ENCODE data around the gene SYCP2L. TPM values are rescaled to one million over a fixed set of nuclear protein-coding genes. Genes with fewer than 3 reads are reported as not detected.

The SYCP2L gene
- total and polyA plus RNA-seq, 2 donors (not counting 1 experiment from before 2014, with no cell fraction given), result under 0.01 TPM; not detected in 1

DNA sequence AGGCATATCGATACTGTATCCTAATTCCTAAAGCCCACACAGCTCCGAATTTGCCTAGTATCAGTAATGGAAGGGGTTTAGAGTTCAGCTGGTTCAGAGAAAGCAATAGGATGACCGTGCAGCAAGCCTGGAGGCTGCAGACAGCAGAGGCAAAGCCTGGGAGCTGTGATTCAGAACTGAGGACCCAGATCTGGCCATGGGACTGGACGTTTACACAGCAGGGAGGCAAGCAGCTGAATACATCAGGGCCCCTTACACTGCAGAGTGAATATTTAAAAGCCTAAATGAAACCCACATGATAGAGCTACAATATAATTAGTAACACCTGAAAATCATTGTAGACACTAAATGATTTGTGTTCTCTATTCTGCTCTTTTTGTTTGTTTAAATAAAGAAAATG lies 119.2 kb downstream of the SYCP2L start:
- H3K4me3 ChIP-seq (replicated peaks in 1 of 4; ENCODE audit: control extremely low read depth in 1 of 4, insufficient read depth in 1 of 4, low read depth in 3 of 4, low read length in 4 of 4), result no peak overlapping the region
- no peak for TF ChIP-seq EZH2 (IDR thresholded peaks at IDR 0.05; ENCODE audit: low read length, missing control alignments)
- TF ChIP-seq, protein P1, sequence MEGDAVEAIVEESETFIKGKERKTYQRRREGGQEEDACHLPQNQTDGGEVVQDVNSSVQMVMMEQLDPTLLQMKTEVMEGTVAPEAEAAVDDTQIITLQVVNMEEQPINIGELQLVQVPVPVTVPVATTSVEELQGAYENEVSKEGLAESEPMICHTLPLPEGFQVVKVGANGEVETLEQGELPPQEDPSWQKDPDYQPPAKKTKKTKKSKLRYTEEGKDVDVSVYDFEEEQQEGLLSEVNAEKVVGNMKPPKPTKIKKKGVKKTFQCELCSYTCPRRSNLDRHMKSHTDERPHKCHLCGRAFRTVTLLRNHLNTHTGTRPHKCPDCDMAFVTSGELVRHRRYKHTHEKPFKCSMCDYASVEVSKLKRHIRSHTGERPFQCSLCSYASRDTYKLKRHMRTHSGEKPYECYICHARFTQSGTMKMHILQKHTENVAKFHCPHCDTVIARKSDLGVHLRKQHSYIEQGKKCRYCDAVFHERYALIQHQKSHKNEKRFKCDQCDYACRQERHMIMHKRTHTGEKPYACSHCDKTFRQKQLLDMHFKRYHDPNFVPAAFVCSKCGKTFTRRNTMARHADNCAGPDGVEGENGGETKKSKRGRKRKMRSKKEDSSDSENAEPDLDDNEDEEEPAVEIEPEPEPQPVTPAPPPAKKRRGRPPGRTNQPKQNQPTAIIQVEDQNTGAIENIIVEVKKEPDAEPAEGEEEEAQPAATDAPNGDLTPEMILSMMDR (conservative IDR thresholded peaks at IDR 0.05 in 1 of 2, IDR thresholded peaks at IDR 0.05 in 1 of 2; ENCODE audit: low read depth in 1 of 2, low read length in 2 of 2), result no peak
- DNase-seq (ENCODE audit: low read depth in 2 of 2), result no peak
- H3K4me2 ChIP-seq (ENCODE audit: extremely low read depth, insufficient read depth, low read length), result no peak overlapping the region
- no peak overlapping the region for H3K27ac ChIP-seq (ENCODE audit: insufficient read depth, low read length)
- no peaks in the 10 kb centered on the region for H3K27me3 ChIP-seq (ENCODE audit: control insufficient read depth, insufficient read depth, low read length)
- H3K9me3 ChIP-seq (ENCODE audit: control insufficient read depth, insufficient read depth, low read depth, low read length), result no peaks in the 10 kb centered on the region
- H2AFZ ChIP-seq (ENCODE audit: low read length), result no peak overlapping the region
- no peaks in the 10 kb centered on the region for H3K36me3 ChIP-seq (ENCODE audit: control insufficient read depth, insufficient read depth, low read length)
- peaks cover 17% of the 10 kb centered on the region for H3K4me1 ChIP-seq (ENCODE audit: control insufficient read depth, extremely low read depth, insufficient read depth, low read length)
- H3K79me2 ChIP-seq (ENCODE audit: control insufficient read depth, insufficient read depth, low read length), result no peaks in the 10 kb centered on the region
- no peak overlapping the region for H3K9ac ChIP-seq (ENCODE audit: insufficient read depth, low read length)
- H4K20me1 ChIP-seq (ENCODE audit: control insufficient read depth, extremely low read depth, insufficient read depth, low read length), result no peaks in the 10 kb centered on the region

- TF ChIP-seq, protein P1 (conservative IDR thresholded peaks at IDR 0.05 in 1 of 2, IDR thresholded peaks at IDR 0.05 in 1 of 2; ENCODE audit: low read depth in 1 of 2, low read length in 2 of 2), result no peak
- no peak for TF ChIP-seq EZH2 (IDR thresholded peaks at IDR 0.05; ENCODE audit: low read length, missing control alignments)
- H3K9me3 ChIP-seq (ENCODE audit: control insufficient read depth, insufficient read depth, low read depth, low read length), result no peaks in the 10 kb centered on the region
- H3K4me1 ChIP-seq (ENCODE audit: control insufficient read depth, extremely low read depth, insufficient read depth, low read length), result peaks cover 17% of the 10 kb centered on the region
- H3K4me3 ChIP-seq (replicated peaks in 1 of 4; ENCODE audit: control extremely low read depth in 1 of 4, insufficient read depth in 1 of 4, low read depth in 3 of 4, low read length in 4 of 4), result no peak overlapping the region
- H4K20me1 ChIP-seq (ENCODE audit: control insufficient read depth, extremely low read depth, insufficient read depth, low read length), result no peaks in the 10 kb centered on the region
- H3K9ac ChIP-seq (ENCODE audit: insufficient read depth, low read length), result no peak overlapping the region
- H3K79me2 ChIP-seq (ENCODE audit: control insufficient read depth, insufficient read depth, low read length), result no peaks in the 10 kb centered on the region
- H3K27me3 ChIP-seq (ENCODE audit: control insufficient read depth, insufficient read depth, low read length), result no peaks in the 10 kb centered on the region
- no peak overlapping the region for H2AFZ ChIP-seq (ENCODE audit: low read length)
- no peaks in the 10 kb centered on the region for H3K36me3 ChIP-seq (ENCODE audit: control insufficient read depth, insufficient read depth, low read length)
- H3K27ac ChIP-seq (ENCODE audit: insufficient read depth, low read length), result no peak overlapping the region
- no peak overlapping the region for H3K4me2 ChIP-seq (ENCODE audit: extremely low read depth, insufficient read depth, low read length)
- DNase-seq (ENCODE audit: low read depth in 2 of 2), result peak; percentile 17 to 80
Observed at GRCh38 chr6:11007715-11008608, 121.1 kb downstream of the SYCP2L start.

GRCh38 chr6:11008821-11009220 lies 122.0 kb downstream of the SYCP2L start:
- H3K9ac ChIP-seq (ENCODE audit: insufficient read depth, low read length), result no peak overlapping the region
- H4K20me1 ChIP-seq (ENCODE audit: control insufficient read depth, extremely low read depth, insufficient read depth, low read length), result no peaks in the 10 kb centered on the region
- no peak overlapping the region for H3K27ac ChIP-seq (ENCODE audit: insufficient read depth, low read length)
- H3K79me2 ChIP-seq (ENCODE audit: control insufficient read depth, insufficient read depth, low read length), result no peaks in the 10 kb centered on the region
- no peak for TF ChIP-seq EZH2 (IDR thresholded peaks at IDR 0.05; ENCODE audit: low read length, missing control alignments)
- TF ChIP-seq, protein P1 (conservative IDR thresholded peaks at IDR 0.05 in 1 of 2, IDR thresholded peaks at IDR 0.05 in 1 of 2; ENCODE audit: low read depth in 1 of 2, low read length in 2 of 2), result no peak
- peak; percentile 52 to 61 for DNase-seq (ENCODE audit: low read depth in 2 of 2)
- H3K4me1 ChIP-seq (ENCODE audit: control insufficient read depth, extremely low read depth, insufficient read depth, low read length), result peaks cover 17% of the 10 kb centered on the region
- no peak overlapping the region for H2AFZ ChIP-seq (ENCODE audit: low read length)
- H3K36me3 ChIP-seq (ENCODE audit: control insufficient read depth, insufficient read depth, low read length), result no peaks in the 10 kb centered on the region
- H3K4me3 ChIP-seq (replicated peaks in 1 of 4; ENCODE audit: control extremely low read depth in 1 of 4, insufficient read depth in 1 of 4, low read depth in 3 of 4, low read length in 4 of 4), result no peak overlapping the region
- H3K4me2 ChIP-seq (ENCODE audit: extremely low read depth, insufficient read depth, low read length), result no peak overlapping the region
- H3K27me3 ChIP-seq (ENCODE audit: control insufficient read depth, insufficient read depth, low read length), result no peaks in the 10 kb centered on the region
- H3K9me3 ChIP-seq (ENCODE audit: control insufficient read depth, insufficient read depth, low read depth, low read length), result no peaks in the 10 kb centered on the region

Data from fibroblast of lung (primary cell).